ENCODE data around the gene TFR2.

TFR2 gene

GRCh38 chr7:100641463-100641859 is at the start of gene TFR2:
TFR2 (minus strand) TSS chr7:100641552; CDS start chr7:100641509, 43 bp downstream.
- DNase-seq (ENCODE audit: low read depth in 1 of 2, low spot score in 1 of 2): no peak

- no peak for DNase-seq (ENCODE audit: low read depth in 1 of 2, low spot score in 1 of 2)
Measured at GRCh38 chr7:100689230-100690135, 48.1 kb upstream of the TFR2 start.

GRCh38 chr7:100688326-100688860 is 47.0 kb upstream of the TFR2 start:
- no peak for DNase-seq (ENCODE audit: low read depth in 1 of 2, low spot score in 1 of 2)

- DNase-seq (ENCODE audit: low read depth in 1 of 2, low spot score in 1 of 2): no peak
Measured at GRCh38 chr7:100687751-100688300, 46.5 kb upstream of the TFR2 start.

- DNase-seq (ENCODE audit: low read depth in 1 of 2, low spot score in 1 of 2): no peak
Measured at GRCh38 chr7:100687261-100687660, 45.9 kb upstream of the TFR2 start.

GRCh38 chr7:100686822-100687211 is 45.5 kb upstream of the TFR2 start:
- no peak for DNase-seq (ENCODE audit: low read depth in 1 of 2, low spot score in 1 of 2)

GRCh38 chr7:100686201-100686821 is 45.0 kb upstream of the TFR2 start:
- DNase-seq (ENCODE audit: low read depth in 1 of 2, low spot score in 1 of 2): no peak

GRCh38 chr7:100685631-100686145 is 44.3 kb upstream of the TFR2 start:
- no peak for DNase-seq (ENCODE audit: low read depth in 1 of 2, low spot score in 1 of 2)

GRCh38 chr7:100685049-100685605 is 43.8 kb upstream of the TFR2 start:
- DNase-seq (ENCODE audit: low read depth in 1 of 2, low spot score in 1 of 2): no peak

GRCh38 chr7:100684534-100685042 is 43.2 kb upstream of the TFR2 start:
- no peak for DNase-seq (ENCODE audit: low read depth in 1 of 2, low spot score in 1 of 2)

- no peak for DNase-seq (ENCODE audit: low read depth in 1 of 2, low spot score in 1 of 2)
Measured at GRCh38 chr7:100683659-100684533, 42.5 kb upstream of the TFR2 start.

GRCh38 chr7:100682991-100683658 is 41.8 kb upstream of the TFR2 start:
- no peak for DNase-seq (ENCODE audit: low read depth in 1 of 2, low spot score in 1 of 2)

GRCh38 chr7:100682228-100682741 is 40.9 kb upstream of the TFR2 start:
- DNase-seq (ENCODE audit: low read depth in 1 of 2, low spot score in 1 of 2): no peak

GRCh38 chr7:100681491-100682227 is 40.3 kb upstream of the TFR2 start:
- DNase-seq (ENCODE audit: low read depth in 1 of 2, low spot score in 1 of 2): no peak

- DNase-seq (ENCODE audit: low read depth in 1 of 2, low spot score in 1 of 2): no peak
Measured at GRCh38 chr7:100680576-100681271, 39.4 kb upstream of the TFR2 start.

- DNase-seq (ENCODE audit: low read depth in 1 of 2, low spot score in 1 of 2): no peak
Measured at GRCh38 chr7:100679927-100680575, 38.7 kb upstream of the TFR2 start.

GRCh38 chr7:100679129-100679926 is 38.0 kb upstream of the TFR2 start:
- DNase-seq (ENCODE audit: low read depth in 1 of 2, low spot score in 1 of 2): no peak

Measured in activated T-helper 1 cell treated with anti-CD3 and anti-CD28 coated beads, Interleukin-2, amount 50 U/mL, for 16 hours (primary cell).